LNCAP (cell line): ENCODE data around the gene MAPK1IP1L.

ENCODE experiments used
- TF ChIP-seq, protein P1 (sequence below): fragments of 450-650 bp; IDR thresholded peaks from 2 replicates; pipeline ENCODE4 v1.5.1; 2017; ENCODE audit warnings: mild to moderate bottlenecking

The MAPK1IP1L gene

DNA sequence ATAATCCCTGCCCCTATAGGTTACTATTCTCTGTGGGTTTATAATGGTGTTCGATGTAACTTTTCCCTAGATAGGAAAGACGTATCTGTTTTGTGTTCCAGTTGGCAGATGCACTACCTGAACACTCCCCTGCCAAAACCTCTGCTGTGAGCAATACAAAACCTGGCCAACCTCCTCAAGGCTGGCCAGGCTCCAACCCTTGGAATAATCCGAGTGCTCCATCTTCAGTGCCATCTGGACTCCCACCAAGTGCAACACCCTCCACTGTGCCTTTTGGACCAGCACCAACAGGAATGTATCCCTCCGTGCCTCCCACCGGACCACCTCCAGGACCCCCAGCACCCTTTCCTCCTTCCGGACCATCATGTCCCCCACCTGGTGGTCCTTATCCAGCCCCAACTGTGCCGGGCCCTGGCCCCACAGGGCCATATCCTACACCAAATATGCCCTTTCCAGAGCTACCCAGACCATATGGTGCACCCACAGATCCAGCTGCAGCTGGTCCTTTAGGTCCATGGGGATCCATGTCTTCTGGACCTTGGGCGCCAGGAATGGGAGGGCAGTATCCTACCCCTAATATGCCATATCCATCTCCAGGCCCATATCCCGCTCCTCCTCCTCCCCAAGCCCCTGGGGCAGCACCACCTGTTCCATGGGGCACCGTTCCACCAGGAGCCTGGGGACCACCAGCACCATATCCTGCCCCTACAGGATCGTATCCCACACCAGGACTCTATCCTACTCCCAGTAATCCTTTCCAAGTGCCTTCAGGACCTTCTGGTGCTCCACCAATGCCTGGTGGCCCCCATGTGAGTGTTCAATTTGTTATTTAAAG lies 11.3 kb downstream of the MAPK1IP1L start:
- TF ChIP-seq, protein P1, sequence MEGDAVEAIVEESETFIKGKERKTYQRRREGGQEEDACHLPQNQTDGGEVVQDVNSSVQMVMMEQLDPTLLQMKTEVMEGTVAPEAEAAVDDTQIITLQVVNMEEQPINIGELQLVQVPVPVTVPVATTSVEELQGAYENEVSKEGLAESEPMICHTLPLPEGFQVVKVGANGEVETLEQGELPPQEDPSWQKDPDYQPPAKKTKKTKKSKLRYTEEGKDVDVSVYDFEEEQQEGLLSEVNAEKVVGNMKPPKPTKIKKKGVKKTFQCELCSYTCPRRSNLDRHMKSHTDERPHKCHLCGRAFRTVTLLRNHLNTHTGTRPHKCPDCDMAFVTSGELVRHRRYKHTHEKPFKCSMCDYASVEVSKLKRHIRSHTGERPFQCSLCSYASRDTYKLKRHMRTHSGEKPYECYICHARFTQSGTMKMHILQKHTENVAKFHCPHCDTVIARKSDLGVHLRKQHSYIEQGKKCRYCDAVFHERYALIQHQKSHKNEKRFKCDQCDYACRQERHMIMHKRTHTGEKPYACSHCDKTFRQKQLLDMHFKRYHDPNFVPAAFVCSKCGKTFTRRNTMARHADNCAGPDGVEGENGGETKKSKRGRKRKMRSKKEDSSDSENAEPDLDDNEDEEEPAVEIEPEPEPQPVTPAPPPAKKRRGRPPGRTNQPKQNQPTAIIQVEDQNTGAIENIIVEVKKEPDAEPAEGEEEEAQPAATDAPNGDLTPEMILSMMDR, result no peak

DNA sequence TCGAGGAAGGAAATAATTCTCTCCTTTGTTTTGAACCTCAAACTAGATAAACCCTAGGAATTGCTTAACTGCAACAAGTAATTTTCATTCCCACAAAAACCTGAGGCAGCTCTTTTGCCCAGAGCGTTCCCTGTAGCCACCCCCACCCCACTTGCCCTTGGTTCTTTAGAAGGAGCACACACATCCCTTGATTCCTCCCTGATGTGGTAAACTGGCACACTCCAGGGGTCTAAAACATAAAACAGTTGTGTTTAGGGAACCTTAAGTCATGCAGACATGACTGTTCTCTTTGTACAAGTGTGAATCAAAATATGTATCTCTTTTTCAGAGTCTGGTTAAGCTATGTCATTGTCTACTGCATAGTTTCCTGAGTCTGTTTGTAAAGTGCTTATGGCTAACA lies 14.0 kb downstream of the MAPK1IP1L start:
- TF ChIP-seq, protein P1, result no peak

DNA sequence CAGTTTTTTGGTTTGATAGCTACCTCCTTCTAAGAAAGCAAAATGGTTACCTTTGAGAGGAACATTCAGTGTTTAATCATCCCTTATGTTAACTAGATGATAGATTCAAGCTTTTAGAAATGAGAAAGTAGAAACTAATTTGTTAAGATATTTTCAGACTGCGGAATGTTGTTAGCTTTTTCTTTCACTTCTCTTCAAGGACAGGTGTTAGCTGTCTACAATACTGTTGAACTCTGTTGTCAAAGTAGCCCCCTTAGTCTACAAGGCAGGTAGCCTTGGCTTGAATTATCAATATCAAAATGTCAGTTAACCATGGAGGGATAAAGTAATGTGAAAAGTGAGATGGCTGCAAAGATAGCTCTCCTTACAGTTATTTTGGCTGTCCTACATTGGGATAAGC lies 14.8 kb downstream of the MAPK1IP1L start:
- TF ChIP-seq, protein P1, result no peak

DNA sequence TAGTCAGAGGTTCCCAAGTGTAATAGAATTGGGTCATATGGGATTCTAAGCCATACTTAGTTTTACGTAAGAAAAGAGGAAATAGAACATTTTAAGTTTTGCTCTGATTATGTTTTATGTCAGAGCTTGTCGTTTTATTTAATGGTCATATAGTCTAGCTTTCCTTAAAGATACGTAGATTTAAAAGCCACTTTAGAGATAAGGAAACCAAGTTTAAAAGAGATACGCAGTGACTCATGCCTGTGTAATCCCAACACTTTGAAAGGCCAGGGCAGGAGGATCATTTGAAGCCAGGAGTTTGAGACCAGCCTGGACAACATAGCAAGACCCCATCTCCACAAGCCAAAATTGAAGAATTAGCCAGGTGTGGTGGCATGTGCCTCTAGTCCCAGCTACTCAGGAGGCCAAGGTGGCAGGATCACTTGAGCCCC lies 19.5 kb downstream of the MAPK1IP1L start:
- TF ChIP-seq, protein P1, result no peak

DNA sequence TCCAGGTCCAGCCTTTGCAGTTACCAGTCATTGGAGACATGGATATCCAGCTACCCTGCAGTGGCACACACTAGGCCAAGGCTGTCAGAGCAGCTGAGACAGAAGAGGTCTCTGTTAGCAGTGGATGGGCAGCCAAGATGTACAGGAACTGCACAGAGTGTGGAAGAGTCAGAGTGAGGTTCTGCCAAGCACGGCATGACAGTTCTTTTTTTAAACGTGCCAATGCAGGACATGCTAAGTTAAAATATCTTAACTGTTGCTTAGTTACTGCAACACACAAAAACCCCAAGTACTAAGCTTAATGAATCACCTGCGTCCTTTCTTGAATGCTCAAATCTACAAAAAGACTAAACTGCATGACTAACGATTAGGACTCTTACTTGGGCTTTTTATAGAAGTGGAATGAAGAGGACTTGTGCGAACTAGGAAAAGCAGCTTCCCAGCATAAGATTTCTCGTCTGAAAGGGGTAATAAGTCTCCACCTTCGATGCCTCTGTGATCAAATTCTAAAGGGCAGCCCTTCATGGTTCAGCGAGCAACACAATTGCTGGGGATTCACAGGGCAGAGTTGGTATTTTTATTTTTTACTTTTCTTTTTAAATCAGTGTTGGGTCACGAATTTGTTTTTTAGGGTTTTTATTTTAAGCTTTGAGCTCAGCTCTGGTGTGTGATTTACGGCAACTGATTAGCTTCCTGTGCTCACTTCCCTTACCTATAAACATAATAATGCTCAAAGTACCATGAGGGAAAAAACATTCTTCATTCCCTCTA lies 20.6 kb downstream of the MAPK1IP1L start:
- TF ChIP-seq, protein P1, result no peak

DNA sequence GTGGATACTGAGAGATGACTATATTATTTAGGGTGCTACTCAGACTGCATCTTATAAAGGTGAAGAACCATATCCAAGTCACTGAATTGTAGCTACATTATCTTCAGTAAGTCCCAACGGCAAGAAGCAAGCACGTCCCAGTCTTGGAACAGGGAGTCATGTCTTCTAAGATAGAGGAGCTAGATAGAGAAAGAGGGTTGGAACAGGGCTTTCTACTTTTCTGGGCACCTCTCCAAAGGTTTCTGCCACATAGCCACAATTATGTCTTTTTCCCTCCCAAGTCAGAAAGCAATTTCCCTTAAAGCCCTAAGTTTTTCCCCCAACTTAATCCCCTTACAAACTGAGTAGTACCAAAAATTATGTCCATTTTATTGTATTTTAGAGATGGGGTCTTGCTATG lies 22.4 kb downstream of the MAPK1IP1L start:
- TF ChIP-seq, protein P1, result no peak

DNA sequence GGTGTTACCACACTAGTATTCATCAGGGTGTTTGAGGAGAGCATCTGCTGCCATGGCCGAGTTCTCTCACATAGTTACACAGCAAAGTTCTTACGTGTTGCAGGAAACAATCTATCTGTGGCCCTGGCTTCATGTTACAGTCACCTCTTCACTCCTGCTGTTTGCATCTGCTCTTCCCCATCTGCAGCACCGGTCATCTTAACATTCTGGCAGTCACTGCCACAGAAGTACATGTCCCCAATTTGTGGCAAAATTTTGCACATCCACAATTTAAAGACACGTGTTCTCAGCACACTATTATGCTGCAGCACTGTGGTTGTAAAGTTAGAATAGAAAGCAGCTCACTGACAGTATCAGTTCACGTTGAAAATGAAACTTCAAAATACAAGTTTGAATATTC lies 23.2 kb downstream of the MAPK1IP1L start:
- TF ChIP-seq, protein P1, result no peak
